D341Med (cell line): ENCODE results near the gene POLR1H.

Experiments
- DNase-seq: peaks from one replicate; pipeline ENCODE4 v3.0.0; 2012; ENCODE audit warnings: low spot score

POLR1H gene

DNA sequence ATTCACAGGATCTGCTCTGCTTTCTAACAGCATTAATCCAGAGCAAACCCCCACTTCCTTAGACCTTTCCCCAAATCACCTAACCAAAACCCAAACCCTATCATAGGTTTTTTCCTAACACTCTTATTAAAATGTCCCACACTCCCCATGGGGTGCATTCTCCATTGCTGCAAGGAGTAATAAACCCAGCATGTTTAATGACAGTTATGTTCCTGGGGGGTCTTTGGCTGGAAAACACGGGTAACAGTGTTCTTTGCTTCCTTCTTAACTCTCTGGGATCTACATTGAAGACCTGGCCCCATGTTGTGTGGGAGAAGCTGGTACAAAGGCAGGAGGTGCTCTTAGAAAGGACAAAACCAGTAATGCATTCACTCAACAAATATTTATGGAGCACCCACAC is 35.8 kb downstream of the POLR1H start:
- DNase-seq: no peak

DNA sequence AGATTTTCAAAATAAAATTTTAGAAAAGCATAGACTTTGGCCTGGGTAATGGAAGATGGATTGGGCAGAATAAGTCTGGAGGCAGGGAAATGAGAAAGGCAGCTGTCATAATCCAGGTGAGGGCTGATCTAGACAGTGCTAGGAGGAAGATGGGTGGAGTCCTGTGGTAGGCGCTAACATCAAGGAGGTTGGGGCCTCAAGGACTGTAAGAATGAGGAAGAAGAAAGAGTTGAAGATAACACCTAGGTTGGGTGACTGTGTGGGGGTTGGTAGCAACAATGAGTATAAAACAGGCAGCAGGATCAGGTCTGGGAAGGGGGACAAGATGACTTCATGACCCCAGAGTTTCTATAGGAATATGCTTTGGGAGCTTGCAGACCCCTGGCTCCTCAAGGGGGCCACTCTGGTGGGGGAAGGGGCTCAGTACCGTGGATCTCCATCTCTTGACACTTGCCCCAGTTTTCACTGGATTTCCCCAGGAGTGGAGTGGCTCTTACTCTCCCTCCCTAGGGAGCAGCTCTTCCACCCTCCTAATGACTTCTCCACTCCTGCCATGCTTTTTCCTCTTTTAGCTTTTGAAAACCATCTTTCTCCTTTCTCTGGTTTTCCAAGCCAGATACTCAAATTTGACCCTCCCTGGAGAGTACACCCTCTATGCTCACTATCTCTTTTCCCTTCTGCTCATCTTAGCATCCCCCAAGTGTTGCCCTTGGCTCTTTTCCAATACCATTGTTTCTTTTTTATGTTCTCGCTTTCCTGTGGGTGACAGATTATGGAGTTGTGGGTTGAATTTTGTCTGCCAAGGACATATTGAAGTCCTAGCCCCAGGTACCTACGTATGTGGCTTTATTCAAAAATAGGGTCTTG is 37.1 kb downstream of the POLR1H start:
- no peak for DNase-seq

DNA sequence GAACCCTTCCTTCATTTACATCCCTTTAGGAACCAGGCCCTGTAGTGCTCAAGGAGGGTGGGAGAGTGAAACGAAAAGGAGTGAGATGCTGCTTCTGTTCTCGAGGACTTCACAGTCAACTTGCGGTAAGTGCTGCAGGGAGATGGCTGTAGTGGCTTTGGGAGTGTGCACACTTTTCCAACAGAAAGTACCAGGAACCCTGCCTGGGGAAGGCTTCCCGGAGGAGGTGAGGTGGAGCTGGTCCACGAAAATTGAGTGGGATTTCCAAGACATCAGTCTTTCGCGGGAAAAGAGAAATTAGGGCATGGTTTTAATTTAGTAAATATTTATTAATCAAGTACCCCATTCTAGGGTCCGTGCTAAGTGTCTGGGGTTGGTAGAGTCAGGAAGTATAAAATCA is 39.1 kb downstream of the POLR1H start:
- no peak for DNase-seq

DNA sequence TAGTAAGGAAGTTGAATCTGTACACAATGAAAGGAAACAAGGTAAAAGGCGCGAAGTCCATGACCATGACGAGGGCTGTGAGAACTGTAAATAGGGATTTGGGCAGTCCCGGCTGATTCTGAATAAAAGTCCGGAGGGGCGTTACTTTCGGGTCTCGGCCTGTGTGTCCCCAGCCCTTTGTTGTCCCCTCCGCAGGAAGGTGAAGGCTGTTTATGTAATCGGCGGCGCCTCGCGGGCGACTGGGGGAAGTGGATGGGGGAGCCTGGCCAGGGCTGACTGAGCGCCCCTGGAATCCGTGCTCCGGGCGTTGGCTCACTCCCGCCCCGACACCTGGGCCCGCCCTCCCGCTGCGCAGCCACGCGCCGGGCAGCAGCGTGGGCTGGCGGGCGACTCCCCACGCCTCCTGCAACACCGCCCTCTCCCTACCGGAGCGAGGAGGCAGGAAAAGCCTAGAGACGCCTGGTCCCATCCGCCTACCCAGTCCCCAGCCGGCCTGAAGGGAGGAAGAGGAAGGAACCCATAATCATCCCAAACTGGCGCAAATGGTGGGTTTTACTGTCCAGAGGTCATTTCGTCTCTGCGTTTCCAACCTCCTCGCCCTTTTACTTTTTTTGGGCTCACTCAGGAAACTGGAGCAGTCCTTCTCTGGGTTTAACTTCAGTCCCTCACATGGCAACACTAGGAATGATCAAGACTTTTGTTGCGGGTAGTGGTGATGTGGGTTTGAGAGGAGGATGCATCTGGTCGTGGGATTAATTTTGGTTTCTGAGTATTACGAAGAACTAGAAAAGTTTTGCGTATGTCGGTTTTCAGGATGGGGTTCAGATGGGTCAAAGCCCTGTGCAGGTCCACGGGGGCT is 39.7 kb downstream of the POLR1H start:
- peak; percentile 40 for DNase-seq

DNA sequence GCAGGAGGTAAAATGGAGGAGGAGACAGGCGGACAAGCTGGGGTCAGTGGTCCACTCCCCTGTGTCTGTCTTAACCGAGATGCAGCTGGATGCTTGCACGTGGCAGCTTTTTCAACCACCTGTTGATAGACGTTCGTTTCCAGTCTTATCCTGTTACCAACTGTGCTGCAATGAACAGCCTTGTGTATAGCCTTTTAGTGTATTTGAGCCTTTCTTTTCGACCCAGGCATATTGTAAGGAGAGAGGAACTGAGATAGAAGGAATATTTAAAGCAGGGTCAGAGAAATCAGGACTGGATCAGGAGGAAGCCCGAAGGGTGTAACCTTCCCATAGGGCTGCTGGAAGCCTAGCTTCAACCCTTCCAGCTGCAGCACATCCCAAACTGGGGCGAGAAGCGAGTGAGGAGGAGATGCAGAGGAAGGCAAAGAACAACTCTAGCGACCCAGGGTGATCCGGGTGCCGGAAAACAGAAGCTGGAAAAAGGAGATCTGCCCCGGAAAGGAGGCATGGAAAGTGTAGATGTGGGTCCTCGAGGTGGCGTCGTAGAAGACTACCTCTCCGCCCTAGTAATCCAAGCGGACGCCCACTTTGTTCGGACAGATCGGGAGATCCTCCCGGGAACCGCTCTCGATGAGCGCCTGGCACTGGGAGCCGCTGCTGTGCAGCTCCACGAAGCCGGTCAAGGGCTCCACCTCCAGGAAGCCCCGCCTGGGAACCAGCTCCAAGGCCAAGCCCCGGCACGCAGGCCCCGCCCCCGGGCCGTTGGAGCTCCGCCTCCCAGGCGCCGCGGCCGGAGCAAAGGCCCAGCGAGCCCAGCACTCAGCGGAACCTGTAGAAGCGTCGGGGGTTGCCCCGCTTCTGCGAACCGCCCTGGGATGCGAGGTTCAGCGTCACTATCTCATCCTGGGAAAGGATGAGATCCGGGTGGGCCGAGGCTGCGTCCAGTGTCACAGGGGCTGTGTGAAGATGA is 40.7 kb downstream of the POLR1H start:
- DNase-seq: peak; percentile 84

DNA sequence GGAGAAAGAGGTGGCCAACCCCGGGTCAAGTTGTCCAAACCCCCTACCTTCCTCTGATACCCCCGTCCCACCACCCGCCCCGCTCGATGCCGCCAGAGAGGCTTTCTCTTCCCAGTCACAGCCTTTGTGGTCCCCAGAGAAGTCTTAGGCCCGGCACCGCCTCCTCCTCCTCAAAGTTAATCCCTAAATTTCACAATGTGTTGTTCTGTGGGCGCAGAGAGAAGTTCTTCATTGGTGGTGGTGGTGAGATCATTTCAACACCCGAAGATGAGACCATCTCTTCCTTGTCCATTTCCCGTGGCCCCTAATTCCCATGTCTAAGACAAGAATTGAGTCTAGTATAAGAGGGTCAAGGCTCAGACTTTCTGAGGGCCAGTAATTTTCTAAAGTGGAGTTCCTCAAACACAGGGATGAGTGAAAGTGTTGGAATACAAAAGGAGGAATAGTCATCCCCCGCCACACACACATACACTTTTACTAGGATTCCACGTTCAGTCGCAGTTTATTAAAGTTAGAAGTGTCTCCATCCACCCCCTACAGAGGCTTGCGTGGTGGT is 41.4 kb downstream of the POLR1H start:
- peak; percentile 59 for DNase-seq

DNA sequence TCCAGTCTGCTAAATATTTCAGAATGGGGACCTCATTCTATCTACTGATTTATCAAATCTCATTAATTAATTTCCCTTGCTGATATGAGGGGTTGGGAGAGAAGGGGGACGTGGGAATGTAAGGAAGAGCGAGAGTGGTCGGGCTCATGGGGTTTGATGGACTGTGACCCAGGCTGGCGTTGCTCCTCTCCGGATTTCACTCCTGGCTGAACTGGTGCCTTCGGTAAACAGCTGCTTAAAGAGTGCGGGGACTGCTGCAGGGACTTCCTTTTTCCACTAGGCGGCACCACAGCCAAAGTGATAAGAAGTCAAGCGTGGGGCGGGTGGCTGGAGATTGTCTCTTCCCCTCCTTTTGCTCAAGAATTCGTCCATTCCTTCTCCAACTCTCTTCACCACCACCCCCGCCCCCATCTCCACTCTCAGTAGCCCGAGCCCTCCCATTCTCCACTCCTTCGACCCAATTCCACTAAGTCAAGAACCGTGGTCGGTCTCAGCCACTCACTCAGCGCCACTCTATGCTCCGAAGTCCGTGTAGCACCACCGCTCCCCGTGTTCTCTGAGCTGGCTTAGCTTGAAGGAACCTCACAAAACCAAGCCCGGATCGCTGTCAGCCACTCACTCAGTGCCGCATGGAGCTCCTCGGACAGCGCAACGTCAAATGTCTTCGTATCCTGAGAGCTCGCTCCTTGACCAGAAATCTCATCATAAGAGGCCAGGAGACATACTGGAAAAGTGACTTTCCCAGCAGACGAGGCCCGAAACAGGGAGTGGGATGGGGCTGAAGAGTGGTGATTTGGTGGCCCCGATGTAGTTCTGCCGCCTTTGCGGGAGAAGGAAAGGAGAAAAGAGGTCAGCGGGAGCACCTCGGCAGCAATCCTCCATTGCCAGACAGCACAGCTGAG is 42.2 kb downstream of the POLR1H start:
- peak; percentile 86 for DNase-seq

DNA sequence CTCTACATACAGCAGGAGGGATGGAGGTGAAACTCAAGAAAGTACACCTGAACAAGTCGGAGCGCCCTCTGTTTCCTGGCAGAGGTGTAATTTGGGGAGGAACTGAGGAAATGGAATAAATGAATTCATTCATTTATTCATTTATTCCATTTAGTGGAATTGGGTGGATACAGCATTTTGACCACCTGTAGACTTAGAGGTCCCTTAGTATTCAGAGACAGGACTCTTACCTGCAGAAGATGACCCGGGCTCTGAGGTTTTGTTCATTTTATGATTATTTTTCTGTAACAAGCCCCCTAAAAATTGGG is 42.8 kb downstream of the POLR1H start:
- no peak for DNase-seq

DNA sequence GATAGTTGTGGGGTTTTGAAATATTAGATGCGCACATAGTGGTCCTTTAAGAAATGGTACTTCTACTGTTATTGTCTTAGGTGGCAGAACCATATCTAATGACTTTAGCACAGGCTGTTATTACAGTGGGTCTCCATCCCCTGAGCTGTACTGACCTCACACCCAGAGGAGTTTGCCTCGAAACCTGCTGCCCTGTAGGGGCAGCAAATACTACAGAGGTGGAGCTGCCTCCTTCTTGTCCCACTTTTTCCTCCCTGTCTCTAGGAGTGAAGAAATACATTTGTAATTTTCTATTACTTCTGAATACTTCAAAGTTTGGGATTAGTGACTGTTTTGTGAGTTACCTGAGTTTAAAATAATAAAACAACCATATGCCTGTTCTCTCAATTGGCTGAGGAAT is 43.6 kb downstream of the POLR1H start:
- no peak for DNase-seq

DNA sequence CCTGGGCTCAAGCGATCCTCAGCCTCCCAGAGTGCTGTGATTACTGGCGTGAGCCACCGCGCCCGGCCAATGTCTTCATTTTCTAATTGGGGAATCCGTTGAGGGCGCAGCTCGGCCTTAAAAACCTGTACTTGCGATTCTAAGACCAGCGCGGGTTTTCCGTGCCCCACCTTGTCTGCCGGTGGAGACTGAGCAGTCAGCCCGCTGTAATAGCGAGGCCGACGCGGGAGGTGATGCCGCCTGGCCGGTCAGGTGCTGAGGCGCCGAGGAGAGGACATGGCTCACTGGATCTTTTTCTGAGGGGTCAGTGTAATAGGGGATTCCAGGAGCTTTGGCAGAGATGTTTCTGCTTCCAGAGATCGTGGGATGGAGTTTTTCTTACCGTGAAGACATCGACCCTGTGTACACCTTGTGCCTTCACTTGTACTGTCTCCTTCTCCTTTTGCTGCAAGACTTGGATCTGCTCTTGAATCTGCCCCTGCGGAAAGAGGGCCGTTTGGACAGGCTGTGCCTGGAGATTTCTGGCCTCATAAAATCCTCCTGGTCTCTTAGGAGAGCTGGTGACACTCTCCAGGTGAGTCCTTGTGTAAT is 50.3 kb downstream of the POLR1H start:
- no peak for DNase-seq

DNA sequence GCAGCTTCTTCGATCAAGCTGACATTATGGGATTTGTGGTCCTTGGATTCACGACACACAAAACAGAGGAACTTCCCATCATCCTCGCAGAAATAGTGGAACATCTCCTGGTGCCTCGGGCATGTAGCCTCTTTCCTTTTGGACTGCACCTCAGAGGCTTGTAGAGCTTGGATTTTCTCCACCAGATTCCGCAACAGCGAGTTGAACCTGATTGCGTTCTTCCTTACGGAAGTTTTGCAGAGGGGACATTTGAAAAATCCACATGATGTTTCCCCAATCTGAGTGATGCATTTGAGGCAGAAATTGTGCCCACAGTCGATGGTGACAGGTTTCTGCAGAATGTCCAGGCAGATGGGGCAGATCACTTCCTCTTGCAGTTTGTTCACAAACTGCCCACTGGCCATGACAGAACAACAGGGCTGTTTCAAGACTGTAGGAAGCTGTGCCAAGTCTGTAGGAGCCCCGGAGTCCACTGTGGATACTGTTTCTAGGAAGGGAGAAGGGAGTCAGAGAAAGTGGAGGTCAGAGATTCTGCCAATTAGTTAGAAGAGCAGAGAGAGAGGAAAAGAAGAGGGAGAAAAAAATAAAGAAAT is 51.4 kb downstream of the POLR1H start:
- no peak for DNase-seq

DNA sequence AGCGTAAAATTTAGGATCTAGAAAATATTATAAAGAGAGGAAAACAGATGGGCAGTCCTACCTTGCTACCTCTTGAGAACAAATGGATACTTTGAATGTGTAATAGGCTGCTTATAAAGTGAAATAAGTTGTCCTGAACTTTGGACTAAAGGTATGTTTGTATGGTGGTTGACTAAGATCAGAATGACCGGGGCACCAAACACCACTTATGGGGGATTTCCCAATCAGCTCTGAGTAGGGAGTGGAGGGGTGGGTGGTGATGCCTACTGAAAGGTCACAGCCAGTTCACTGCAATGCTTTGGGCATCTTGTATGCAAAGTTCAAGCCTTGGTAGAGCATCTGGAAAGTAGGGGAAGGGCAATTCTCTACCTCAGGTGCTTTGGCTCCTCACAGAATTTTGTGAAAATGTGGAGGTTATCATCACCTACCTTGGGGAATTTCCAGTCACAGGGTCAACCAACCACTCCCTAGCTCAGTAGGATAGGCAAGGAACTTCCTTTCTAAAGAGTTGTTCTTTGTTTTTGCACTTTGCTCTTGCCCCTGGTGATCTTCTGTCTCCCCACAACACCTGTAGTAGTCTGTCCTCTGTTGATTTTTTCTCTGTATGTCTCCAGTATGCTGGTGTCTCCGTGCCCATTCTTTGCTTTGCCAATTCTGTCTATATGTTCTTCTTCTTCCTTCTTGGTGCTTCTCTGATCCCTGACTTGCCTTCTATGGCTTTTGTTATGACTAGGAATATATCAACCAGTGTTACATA is 52.1 kb downstream of the POLR1H start, which contains the start of gene TRIM31:
TRIM31 (minus strand) TSS at position 88 of the 757 bp plus-strand sequence. CDS start 285 bp downstream, outside the sequence.
- DNase-seq: no peak

DNA sequence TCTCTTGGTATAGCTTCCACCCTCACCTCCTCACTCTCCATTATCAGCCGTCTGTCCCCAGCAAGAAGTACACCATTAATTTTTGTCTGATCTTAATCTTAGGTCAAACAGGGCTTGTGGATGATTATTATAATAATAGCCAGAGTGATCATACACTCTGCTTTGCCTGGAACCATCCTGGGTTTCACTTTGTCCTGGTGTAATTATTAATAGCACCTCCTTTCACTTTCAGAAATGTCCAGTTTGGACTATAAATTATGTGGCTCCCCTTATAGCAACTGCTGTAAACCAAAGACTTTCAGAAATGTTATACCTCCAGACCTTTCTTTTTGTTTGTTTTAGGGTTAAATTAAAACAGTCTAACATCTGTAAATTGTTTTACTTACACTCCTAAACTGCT is 52.8 kb downstream of the POLR1H start:
- DNase-seq: no peak
